Activated CD4-positive, alpha-beta T cell treated with anti-CD3 and anti-CD28 coated beads for 4 hours (primary cell): ENCODE data around the gene USP49.

Experiments used
- DNase-seq, 2 donors: peaks; one replicate each; pipeline ENCODE4 v3.0.0-alpha.2; 2020

Gene USP49

DNA sequence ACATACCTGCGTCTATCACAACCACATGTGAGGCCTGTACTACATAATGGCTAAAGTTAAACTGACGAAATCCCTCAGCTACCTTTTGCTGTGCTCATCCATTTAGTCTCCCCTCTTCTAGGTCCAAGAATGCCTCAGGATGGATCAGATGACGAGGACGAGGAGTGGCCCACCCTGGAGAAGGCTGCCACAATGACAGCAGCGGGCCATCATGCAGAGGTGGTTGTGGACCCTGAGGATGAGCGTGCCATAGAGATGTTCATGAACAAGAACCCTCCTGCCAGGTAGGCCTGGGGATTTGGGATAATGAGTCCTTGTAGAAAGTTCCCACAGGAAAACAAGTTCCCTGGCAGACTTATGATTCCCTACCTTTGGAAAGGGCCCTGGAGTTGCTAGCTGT, 32.1 kb upstream of the USP49 start:
- DNase-seq = no peak

DNA sequence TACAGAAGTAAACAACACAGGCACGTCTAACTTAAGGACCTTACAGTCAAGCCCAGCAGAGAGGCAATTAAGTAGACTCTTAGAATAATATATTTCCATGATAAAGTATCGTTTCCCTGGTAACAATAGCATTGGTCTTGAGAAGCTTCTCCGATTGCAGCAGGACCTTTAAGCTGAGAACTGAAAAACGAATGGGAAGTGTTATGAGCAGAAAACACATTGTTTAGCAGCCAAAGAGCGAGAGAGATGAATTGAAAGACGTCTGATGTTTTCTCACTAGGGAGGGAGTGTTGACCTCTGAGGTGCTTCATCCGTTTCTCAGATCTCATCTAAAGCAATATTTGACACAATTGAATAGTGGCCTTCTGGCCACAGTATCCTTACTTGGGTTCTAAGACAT, 27.0 kb upstream of the USP49 start:
- DNase-seq = no peak

DNA sequence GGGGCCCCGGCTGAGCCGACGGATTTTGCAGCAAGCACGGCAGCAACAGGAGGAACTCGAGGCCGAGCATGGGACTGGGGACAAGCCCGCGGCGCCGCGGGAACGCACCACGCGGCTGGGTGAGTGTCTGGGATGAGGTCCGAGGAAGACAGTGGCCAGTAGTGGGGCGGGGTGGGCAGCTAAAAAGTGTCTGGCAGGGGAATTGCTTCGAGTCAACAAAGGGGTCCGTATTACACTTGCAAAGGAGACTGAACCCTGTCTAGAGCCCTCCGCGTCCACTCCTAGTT, 26.5 kb upstream of the USP49 start:
- no peak for DNase-seq

GRCh38 chr6:41920921-41921711, 25.9 kb upstream of the USP49 start, which contains the start of the genes BYSL and MED20:
Gene BYSL, plus strand, starts transcription at chr6:41921499. Its CDS starts 64 bp downstream, at chr6:41921563.
Gene MED20, minus strand, starts transcription at chr6:41921139. Its CDS starts 121 bp downstream, at chr6:41921018.
- peak; percentile 92 to 96 for DNase-seq

DNA sequence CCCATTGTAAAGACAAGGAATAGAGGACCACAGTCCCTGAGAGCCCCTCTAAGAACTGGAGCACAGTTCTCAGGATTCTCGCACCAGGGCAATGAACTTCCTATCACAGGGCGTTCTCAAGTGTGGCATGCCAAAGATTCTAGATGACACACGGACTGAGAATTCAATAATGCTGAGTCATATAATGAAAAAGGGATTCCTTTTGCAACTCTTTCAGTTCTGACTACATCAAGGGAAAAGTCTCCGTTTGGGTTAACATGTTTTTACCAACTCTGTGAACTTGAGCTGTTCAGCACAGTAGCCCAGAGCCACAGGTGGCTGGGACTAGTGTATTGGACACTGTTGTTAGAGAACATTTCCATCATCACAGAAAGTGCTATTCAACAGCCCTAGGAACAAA, 22.4 kb upstream of the USP49 start:
- DNase-seq = no peak

DNA sequence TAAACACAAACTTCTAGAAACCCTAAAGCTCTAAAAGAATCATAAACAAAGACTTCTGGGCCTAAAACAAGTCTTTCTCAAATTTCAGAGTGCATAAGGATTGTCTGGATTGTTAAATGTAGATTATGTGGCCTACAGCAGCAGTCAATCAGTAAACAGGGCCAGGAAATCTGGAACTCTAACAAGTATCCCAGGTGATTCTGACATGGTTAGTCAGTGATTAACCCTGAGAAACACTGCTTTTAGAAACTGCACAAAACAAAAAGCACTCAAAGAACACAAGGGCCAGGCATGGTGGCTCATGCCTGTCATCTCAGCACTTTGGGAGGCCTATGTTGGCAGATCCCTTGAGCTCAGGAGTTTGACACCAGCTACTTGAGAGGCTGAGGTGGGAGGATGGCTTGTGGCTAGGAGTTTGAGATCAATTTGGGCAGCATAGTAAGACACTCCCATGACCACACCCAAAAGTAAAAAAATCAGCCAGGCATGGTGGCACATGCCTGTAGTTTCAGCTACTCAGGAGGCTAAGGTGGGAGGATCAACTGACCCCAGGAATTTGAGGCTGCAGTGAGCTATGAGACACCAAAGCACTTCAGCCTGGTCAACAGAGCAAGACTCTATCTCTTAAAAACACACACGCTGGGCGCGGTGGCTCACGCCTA, 19.8 kb upstream of the USP49 start:
- no peak for DNase-seq

GRCh38 chr6:41914343-41914742, 19.2 kb upstream of the USP49 start:
- no peak for DNase-seq

- DNase-seq = no peak
These were observed 14.6 kb upstream of the USP49 start for GRCh38 chr6:41909727-41910126.

DNA sequence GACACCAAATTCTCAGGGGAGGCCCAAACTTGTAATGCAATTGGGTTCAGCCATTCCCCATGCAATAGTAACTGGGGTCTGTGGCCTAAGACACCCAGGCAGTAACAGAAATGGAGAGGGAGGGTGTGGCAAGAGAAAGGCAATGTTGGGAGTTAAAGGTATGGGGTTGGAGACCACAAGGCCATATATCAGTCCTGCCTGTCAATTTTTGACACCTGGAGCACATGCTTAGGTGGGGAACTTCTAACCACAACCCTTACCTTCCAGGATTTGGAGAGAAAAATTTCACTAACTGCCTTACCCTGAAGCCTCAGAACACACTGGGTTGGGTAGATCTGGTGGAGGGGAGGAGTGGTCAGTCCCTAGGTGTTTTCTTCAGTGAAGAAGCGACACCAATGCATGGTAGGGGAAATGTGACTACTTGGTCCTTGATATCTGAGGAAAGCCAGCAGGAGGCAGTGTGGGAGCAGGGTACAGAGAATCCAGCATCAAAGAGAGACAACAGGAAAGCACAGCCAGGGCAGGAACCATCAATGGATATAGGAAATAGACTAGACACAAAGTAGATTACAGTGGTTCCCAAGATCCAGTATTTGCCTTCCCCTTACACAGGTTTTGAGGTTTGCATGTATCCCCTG, 6.8 kb upstream of the USP49 start:
- DNase-seq = peak; percentile 53 to 72

DNA sequence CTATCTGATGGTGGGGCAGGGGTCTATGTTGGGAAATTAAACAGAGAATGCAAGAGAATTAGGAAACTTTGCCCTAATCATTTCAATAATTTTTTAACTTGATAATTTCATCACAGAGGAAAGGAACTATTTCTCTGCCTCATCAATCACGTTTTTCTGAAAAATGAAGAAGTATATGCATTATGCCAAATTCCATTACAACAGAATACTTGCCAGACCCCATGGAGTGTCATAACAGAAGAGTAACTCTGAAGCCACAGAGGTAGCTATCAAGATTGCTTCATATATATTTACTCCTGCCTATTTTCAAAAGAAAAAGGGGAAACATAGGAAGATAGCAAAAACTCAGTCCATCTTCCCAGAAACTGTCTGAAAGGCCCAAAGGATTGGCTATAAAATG, 5.7 kb upstream of the USP49 start:
- no peak for DNase-seq

GRCh38 chr6:41896281-41896680, 1.1 kb upstream of the USP49 start:
- no peak for DNase-seq

DNA sequence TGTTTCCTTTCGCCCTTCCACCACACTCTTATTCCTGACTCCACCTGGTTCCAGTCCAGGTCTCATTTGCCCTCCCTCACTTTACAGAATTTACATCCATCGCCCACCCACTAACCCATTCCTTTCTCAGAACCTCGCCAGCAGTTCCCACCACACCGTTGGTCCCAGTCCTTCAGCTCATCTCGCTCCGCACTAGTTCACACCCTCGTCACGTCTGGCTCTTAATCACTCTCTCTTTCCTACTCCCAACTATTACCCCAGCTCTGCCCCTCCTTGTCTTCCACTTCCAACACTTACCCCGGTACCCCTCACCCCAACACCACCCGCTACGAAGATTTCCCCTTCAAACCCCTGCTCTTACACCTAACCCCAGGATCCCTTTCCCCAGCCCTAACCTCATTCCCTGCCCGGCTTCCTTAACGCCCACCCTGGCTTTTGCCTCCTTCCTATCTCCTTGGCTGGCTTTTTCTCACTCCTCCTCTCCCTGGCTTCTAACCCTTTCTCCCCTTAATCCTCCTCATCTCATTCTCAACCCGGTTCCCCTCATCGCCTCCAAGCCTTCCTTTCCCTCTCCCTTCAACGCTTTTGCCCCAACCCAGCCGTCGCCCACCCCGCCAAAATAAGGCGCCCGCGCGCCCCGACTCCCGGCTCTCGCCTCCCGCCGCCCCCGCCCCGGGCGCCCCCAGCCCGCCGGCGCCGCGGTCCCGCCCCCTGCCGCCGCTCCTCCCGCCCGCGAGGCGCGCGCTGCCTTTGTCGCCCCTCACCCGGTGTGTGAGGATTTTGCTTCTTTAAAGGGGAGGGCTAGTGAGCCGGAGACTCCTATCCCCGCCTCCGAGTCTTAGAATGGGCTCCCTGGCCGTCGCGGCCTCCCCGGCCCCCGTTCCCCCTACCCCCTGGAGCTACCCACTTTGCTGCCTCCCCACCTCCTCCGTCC, 542 bp downstream of the USP49 start:
- DNase-seq = no peak

- DNase-seq = no peak
These were observed 2.1 kb downstream of the USP49 start for GRCh38 chr6:41892921-41893564.

DNA sequence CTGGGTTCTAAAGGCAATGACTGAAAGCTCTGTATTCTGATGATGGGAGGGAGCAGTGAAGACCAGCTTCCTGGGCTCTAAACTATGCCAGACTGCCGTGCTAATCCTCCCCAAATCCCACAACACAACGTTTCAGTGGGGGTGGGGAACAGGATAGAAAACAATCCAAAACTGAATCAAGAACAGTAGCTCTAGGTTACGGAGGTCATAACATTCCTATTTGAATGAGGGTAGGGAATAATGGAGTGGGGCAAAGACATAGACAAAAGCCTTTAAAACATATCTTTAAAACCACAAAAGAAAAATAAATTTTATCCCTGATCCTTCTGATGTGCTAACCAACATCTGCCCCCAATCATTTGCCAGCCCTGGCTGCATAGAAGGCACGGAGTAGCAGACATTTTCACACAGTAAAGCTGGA, 7.8 kb downstream of the USP49 start:
- DNase-seq = no peak

- DNase-seq = no peak
These were observed 9.2 kb downstream of the USP49 start for GRCh38 chr6:41885930-41886329.

GRCh38 chr6:41884957-41885356, 10.2 kb downstream of the USP49 start:
- no peak for DNase-seq

DNA sequence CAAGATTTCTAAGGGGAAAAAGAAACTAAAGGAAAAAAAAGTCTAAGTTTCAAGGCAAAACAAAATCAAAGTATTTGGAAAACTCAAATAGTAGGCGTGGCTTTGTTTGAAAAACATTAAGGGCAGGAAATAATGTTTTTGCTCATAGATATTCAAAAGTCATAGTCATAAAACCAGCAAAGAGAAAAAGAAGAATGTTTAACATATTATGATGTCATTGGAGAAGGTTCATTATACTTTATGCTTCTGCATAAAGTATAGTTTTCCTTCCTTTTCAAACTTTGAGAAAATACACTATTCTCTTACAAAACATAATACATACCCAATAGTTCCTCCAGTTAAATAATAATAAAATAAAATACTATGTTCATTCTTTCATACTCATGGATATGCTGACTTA, 13.7 kb downstream of the USP49 start:
- no peak for DNase-seq

- no peak for DNase-seq
These were observed 16.2 kb downstream of the USP49 start for GRCh38 chr6:41878961-41879405.

DNA sequence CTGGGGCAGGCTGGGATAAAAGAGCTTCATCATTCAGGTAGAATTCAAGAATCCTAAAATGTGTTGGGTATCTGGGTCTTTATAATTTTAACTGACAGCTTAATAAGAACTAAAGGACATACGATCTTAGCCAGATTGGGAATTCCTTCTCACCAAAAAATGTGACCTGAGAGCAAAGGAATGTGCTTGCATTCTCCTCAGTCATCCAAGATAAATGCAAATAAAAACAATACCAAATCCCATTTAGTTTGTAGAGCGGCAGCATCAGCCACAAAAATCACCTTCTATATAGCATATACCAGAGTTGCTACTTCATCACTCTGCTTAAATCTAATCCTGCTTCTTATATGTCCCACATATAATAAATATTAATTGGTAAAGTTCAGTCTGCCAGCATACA, 16.9 kb downstream of the USP49 start:
- no peak for DNase-seq

- DNase-seq = no peak
These were observed 18.0 kb downstream of the USP49 start for GRCh38 chr6:41877051-41877680.

DNA sequence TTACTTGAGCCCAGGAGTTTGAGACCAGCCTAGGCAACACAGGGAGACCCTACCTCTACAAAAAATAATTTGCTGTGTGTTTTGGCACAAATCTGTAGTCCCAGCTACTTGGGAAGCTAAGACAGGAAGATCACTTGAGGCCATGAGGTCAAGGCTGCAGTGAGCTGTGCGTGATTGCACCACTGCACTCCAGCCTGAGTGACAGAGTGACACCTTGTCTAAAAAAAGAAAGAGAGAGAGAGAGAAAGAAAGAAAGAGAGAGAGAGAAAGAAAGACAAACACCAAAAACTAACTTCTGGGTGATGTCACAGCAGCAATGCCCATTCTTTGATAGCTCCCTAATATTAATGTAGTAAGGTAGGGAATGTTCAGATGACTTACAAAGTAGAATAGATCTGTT, 20.4 kb downstream of the USP49 start:
- DNase-seq = no peak

DNA sequence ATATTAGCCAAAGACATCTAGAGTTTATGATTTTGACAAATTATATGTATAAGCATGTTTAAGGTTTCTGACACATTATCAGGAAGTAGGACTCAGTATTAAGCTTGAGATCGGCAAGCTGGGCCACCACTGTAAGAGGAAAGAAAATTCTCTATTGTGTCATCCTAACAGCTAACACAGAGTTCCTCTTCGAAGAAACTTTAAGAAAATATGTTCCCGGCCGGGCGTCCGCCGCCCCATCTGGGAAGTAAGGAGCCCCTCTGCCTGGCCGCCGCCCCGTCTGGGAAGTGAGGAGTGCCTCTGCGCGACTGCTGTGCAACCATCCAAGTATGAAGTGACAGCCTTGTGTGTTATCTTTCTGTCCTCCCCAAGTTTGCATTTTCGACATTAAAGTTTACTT, 23.0 kb downstream of the USP49 start:
- DNase-seq = no peak
